D341Med (cell line): ENCODE data around the gene SEPSECS.
A peak's percentile ranks its signal among the peaks of the same experiment; 100 is the strongest.

Experiments used
- DNase-seq: peaks from one replicate; pipeline ENCODE4 v3.0.0; 2012; ENCODE audit warnings: low spot score

SEPSECS gene

DNA sequence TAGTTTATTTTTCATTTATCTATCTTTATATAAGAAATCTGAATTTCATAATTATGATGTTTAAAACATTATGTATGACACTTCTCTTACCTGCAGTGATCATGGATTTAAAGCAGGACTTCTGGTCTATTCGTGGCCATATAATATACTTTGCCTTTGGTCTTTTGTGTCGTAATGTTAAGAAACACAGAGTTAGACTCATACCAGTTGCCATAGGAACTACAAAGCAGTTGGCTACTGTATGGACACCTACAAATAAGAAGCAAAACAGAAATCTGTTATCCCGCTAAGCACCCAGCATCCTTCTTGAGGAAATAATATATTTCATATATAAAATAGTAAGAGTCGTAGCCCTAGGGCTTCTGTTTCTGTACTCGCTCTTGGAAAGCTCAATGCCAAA lies 4.3 kb downstream of the SEPSECS start:
- no peak for DNase-seq

DNA sequence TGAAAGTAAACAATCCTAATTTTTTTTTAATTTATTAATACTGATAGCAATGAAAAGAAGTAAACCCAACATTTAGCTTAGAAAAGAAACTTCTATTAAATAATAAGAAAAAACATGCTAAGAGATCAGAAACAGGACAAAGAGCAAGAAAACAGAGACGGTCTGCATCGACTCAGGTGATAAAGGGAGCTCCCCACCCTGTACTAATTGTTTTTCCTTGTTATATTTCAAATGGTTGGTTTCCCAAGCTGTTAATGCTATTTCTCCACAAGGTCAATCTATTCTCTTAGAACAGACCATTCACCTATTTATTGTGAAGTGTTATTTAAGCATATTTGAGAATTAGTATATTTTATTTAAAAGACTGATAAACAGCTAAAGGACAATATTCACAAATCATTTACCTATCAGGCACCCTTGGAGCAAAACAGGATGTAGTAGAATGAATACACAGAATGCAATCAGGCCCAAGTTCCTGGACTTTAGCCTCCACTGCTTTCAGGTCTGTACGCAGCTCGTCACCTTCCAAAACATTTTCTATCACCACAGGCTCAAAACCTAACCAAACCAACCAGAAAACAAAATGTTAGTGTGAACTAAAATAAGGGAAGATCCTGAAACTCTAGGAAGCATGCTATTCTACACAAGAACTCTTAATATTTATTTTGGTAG lies 5.5 kb downstream of the SEPSECS start:
- DNase-seq = no peak

DNA sequence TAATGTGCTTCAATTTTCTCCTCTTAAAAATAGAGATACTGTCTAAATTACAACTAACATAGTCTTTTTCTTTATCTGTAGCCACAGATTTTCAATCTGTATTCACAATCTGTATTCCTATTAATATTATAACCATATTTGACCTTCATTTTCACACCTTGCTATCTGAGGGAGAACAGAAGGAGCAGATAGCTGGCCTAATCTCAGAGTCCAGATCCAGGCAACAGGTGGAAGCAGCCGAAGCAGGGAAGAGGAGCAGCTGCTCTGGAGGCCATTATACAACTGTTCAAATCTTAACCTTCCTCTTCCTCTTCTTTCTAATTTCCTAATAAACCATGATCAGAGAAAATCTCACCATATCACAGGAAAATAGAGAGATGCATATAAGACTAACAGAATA lies 14.2 kb downstream of the SEPSECS start:
- DNase-seq = no peak

DNA sequence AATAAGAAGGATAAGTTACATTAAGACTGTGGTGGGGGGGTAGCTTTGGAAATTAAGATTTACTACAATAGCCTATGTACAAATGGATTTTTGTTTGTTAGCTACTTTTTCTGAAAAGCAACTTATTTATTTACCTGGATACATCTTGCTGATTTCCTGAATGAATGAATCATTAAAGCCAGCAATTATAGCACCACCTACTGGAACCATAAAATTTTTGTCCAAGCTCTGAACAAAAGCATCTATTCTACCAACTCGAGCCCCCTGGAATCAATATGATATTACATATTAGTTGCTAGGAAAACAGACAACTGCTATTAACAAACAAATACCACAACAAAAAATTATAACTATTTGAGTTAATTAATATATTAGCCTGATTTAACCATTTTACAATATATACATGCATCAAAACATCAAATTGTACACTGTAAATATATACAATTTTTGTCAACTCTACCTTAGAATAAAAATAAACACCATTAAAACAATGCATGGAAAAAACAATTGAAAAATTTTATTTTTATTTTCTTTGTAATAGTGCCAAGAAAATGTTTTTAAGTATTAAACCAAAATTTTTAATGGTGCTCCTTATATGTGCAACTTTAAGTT lies 15.3 kb downstream of the SEPSECS start:
- DNase-seq = peak; percentile 47

DNA sequence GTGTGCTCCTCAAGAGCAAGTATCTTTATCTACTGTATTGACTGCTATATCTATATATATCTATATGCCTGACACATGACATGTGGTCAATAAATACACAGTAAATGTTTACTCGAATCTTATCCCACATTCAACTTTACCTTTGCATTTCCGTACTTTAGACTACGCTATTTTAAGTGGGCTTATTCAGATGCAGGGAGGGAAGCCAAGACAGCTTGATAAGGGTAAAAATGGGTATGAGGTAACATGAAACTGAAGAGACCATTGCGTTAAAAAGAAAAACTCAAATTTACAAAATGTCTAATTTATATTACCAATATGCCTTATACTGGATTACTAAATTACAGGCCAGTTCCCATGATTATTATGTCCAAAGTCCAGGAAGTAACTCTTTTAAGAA lies 17.8 kb downstream of the SEPSECS start:
- DNase-seq = no peak

DNA sequence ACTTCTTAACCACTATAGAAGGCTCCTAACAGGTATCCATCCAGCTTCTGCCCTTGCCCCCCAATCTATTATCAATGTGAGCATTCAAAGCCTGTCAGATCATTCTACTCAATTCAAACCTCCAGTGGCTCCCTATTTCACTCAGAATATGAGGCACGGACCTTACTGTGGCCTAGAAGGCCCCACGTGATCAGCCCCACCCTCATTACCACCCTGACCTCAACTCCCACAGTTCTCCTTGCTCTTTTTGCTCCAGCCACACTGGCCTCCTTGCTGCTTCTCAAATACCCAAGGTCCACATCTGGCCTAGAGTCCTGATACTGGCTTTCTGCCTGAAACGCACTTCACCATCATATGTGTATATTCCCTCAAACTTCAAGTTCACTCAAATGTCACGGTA lies 18.7 kb downstream of the SEPSECS start:
- no peak for DNase-seq

DNA sequence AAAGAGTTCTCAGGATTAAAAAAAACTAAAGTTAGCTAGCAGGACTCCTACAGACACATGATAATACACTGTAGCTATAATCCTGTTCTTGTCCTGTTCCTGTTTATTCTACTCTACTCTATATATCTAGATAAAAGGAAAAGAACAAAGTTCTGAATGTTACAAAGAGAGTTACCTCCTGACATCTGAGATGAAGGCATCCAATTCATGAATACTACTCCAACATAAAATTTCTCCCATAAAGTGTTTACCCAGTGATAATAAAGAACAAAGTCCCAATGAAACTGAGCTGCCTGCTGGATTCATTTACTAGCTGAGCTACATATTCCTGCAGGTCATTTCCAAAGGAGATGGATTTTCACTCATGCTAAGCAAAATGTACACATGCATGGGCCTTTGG lies 27.1 kb downstream of the SEPSECS start:
- no peak for DNase-seq

DNA sequence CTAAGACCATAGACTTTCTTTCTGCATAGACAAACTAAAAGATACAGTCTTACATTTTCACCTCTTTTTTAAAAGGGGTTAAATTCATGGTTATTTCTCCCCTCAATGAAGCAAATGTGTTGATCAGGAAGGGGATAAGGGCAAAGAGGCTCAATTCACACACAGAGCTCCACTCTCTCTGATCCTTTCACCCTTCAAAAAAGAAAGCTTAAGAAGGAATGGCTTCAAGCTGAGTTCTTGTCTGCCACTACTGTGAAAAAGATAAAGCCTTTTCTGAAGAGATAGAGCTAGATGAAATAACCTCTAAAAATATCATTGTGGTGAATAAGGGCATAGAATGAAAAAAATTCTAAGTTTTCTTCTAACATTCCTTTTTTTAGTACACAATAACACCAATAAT lies 28.3 kb downstream of the SEPSECS start:
- DNase-seq = no peak

DNA sequence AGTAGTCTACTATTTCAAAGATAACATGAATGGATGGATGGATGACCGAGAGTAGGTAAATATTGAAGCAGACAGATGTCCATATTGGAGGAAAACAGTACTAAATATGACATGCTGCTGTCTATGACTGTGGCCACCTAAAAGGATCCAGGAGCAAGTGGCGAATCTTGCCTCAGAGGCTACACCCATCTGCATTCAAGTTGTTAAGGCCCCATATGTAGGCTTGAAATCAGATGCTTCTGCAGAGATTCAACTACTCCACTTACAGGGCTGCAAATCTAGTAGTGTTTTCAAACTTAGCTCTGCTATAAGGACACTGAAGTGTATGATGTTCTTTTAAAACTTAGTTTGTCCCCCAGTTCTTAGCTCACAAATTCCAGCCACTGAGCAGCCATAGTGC lies 28.9 kb downstream of the SEPSECS start:
- DNase-seq = no peak

DNA sequence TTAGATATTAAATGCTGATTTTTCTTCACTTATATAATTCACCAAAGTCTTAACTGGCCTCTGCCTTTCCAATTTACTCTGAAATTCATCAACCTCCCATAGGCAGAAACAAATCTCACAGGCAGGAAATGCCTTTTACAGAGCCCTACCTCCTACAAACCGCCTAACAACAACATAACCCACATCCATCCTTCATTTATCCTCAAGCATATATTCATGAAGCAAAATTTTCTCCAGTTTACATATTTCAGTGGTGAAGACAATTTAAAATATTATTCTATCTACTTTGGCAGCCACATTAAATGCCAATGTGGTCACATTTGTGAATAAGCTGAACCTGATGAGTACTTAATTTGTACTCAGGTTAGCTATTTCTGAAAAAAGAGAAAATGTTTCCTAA lies 30.3 kb downstream of the SEPSECS start:
- DNase-seq = no peak

DNA sequence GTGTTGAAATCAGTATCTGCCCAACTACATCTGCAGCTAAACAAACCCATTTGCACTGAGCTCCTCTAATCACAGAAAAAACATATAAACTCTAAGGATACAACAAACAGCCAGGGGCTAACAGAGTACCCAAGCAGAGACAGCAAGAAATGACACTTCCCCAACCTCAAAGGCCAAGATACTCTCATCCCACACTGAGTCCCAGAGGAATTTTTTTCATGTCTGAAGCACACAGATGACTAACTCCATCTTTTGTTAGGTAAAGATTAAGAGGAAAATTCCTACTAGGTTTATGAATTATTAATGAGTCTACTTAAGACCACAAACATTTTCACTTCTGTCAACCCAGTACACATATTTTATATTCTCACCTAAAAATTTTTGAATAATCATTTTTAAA lies 31.6 kb downstream of the SEPSECS start:
- DNase-seq = no peak

DNA sequence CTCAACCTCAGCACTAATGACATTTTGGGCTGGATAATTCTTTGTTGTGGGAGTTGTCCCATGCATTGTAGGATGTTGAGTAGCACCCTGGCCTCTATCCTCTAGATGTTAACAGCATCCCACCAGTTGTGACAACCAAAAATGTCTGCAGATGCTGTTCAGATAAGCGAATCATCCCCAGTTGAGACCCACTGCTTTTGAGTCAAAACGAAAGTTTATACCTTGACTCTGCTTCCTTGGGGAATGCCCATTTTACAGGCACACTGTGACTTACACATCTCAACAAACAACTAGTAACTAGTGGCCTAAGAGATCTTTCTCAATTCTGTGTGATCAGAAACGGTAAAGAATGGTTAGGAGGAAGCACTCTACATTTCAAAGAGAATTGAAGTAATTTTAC lies 37.0 kb downstream of the SEPSECS start:
- DNase-seq = no peak

DNA sequence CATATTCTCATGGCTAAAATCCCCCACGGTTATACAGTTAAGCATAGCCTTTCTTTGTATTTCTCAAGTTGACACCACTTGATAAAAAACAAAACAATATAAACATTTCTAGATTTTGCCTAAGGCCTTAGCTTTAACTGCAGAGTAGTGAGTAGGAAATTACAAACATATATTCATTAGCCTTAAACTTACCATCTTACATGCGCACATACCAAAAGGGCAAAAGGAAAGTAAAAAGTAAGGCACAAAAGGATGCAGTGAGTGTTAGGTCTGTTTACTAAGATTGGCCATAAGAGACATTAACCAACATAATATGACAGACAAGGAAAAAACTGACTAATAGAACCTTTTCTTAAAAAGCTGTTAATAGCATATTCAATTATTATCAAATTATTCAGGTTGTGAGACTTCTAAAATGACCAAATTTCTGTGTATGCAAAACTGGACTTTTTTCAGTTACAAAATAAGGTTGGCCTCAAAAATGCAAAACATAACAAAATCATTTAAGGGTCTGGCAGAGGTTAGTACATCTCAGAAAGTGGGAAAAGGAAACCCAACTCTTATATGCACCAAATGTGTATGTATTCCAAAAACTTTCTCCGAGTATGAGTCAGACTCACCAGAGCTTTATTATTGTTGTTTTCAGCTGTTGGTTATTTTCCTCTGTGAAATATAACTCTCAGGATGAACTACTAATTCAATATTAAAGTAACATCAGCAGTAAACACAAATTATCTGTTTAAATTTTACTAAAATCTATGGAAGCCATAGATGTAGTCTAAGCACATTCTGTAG lies 39.9 kb downstream of the SEPSECS start:
- DNase-seq = no peak

DNA sequence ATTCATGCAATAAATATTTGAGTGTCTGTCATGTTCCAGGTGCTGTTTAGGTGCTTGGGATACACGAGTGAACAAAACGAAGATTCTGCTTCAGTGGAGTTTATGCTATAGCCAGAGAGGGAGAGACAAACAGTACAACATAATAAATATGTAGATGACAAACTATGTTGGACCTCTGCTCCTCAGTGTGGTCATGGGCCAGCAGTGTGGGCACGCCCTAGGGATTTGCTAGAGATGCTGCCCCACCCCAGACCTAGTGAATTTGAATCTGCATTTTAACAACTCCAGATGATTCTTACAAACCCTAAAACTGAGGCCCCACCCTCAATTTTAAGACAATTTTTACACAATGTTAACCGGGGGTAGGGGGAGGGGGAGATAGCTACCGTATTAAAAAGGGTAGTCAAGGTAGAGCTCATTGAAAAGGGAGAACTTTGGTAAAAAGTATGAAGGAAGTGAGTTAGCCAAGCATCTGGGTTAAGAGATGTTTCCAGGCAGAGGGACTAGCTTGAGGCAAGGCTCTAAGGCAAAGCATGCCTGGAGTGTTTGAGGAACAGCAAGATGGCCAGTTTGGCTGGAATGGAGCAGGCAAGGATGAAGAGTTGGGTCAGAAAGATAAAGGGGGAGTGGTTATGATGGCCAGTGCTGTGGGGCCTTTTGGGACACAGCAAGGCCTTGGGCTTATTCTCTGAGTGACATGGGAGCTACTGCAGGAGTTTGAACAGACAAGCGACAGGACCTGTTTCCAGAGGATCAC lies 42.4 kb downstream of the SEPSECS start:
- DNase-seq = no peak

DNA sequence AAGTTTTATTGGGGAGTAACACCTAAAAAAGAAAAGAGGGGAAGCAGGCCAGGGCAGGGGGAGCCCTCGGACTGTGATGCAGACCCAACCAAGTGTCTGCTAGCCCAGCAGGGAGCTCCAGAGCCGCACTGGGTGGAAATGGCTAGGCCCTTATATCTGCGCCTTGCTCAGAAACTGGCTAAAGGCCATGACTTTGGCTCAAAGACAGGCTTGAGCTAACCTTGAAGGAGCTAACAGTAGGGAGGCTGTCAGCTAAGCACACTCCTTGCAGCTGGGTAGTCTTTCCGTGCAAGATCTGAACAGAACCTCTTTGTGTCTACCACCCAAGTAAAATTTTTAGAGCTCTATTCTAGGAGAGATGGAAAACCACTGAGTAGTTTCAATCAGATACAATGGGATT lies 43.0 kb downstream of the SEPSECS start:
- no peak for DNase-seq

DNA sequence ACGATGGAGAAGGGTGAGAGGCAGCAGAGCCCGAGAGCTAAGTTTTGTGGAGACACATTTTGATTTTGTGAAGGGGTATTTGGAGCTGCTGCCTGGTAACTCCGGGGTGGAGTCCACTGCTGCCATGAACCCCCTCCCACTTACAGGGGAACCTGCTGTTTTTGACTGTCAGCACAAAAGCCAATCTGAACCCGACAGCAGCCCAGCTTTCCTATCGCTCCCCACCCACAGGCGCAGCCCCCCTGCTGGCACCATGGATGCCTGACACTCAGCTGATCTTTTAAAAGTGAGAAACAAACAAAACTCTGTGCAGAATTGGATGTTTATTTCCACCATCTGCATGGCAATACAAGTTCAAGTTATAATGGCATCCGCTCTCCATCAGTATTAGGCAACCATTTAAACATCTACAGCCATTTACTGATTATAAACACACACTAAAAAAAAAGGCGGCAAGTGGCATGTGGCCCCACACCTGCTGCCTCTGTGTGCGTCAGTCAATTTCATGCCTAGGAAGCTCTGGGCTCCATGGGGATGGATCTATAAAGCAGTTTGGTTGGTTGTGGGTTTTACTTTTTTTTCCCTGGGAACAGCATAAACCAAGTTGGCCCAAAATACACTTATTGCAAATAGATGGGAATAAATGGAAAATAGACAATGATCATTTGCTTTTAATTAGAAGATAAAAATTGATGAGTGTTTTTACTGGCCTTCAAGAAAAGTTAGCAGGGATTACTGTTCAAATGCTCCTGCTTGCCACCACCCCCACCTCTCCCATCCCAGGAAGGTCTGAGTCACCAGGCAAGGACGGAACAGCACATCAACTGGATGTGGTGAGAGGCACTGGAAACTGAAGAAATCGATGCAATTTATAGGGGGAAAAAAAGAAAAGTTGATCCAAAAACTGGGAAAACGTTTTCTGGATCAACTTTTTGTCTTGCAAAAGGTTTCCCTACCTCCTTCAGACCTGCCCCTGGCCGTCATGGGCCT lies 46.0 kb downstream of the SEPSECS start:
- DNase-seq = no peak

DNA sequence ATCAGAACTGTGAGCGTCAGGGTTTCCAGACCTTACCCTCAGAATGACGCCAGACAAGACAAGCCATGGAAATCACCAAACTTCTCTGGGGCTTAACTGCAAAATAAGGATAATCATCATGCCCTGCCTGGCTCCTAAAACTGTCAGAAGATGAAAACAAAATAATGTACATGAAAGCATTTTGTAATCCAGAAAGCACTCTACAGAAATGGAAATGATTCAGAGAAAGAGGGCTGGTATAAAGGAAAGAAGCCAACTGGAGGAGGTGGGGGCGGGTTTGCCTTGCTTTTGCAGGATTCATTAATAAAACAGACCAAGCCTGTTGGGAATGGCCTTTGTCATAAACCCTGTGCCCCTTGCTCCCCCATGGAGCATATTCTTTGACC lies 47.3 kb downstream of the SEPSECS start:
- no peak for DNase-seq

DNA sequence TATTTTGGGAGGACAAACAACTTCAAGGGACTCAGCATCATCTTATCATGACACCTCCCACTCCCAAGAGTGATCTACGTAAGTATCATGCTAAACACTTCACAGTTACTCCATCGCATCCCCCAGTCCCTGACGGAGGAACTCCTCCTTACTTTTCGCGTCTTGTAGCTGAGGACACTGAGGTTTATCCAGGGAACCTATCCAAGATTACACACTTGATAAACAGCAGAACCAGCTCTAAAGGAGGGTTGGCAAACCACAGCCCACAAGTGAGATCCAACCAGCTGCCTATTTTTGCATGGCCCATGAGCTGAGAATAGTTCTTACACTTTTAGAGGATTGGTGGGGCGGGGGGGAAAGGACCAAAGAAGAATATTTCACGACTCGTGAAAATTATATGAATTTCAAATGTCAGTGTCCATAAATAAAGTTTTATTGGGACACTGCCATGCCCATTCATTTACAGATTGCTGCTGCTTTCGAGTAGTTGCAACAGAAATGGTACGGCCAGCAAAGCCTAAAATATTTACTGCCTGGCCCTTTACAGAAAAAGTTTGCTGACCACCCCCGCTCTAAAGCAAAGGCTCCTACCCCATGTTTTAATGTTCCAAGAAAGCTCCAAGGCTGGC lies 47.8 kb downstream of the SEPSECS start:
- no peak for DNase-seq

DNA sequence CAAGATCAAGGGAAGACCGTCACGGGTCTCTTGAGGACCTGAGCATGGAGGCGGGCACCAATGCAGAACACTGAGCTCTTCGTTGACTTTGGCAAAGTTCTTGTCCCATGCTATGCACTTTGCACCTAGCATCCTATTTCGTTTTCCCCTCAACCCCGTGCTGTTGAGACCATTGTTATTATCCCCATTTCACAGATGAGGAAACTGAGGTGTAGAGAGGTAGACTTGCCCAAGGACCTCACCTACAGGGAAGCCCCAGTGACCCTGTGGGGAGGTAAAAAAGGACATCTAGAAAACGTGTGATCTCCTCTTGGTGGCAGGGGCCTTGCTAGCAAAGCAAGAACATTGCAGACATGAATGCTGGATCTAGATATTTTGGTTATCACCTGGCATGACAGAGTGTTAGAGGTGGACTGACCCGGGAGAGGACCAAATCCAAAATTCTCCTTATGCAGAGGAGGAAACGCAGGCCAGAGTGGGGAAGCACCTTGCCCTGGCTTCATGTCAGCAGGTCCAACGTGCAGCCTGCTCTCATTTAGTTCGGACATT lies 48.5 kb downstream of the SEPSECS start:
- no peak for DNase-seq

DNA sequence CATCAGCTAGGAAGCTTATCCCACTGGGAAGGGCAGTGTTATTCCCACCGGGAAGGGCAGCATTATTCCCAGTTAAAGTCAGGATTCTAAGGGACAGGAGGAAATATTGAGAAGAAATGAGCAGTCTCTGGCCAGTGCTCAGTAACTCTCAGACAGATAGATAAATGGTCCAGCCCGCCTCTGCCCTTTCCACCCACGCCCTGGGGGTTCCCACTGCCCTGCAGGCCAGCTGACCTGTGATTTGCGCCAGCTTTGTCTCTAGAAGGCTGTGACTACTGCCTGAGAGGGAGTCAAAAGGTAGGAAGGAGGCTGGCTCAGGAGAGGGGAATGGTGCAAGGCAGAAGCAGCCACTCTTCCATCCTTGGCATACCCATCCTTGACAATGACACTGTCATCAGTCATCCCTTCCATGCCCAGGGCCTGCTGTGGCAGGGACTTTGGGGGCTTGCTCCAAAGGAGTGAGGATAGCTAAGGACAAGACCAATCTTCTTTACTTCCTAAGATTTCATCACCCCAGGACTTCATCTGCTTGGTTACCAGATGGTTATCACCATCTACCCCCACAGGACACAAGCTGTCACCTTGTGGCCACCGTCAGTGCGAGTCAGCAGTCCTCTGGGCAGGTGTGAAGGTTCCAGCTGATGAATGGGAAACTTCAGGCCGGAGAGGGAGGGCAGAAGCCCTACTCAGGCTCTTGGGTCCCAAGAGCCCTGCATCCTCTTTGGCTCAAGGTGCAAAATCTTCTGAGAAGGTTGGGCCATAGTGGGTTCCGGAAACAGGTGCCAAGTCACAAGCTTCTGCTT lies 49.5 kb downstream of the SEPSECS start:
- DNase-seq = no peak
